Endothelial cell (in vitro differentiated cells): ENCODE data around the gene VSTM4. TPM values are rescaled to one million over a fixed set of nuclear protein-coding genes. Genes with fewer than 3 reads are reported as not detected.

Experiments
- DNase-seq: peaks from one replicate; pipeline ENCODE4 v3.0.0; 2021; ENCODE audit warnings: low spot score
- H3K27ac Mint-ChIP-seq: one replicate; pipeline ENCODE4 v1.8.0; 2021; ENCODE audit warnings: mixed read lengths, inconsistent platforms; ENCODE audit not compliant: unreplicated experiment
- H3K27me3 Mint-ChIP-seq: one replicate; pipeline ENCODE4 v1.8.0; 2021; ENCODE audit warnings: mild to moderate bottlenecking, moderate library complexity, mixed read lengths, inconsistent platforms; ENCODE audit not compliant: unreplicated experiment
- H3K36me3 Mint-ChIP-seq: one replicate; pipeline ENCODE4 v1.8.0; 2021; ENCODE audit warnings: mild to moderate bottlenecking, low read depth, mixed read lengths, inconsistent platforms; ENCODE audit not compliant: unreplicated experiment
- H3K4me1 Mint-ChIP-seq: one replicate; pipeline ENCODE4 v1.8.0; 2021; ENCODE audit warnings: mild to moderate bottlenecking, mixed read lengths, inconsistent platforms; ENCODE audit not compliant: unreplicated experiment
- H3K4me3 Mint-ChIP-seq: one replicate; pipeline ENCODE4 v1.8.0; 2021; ENCODE audit warnings: mild to moderate bottlenecking, mixed read lengths, inconsistent platforms; ENCODE audit not compliant: unreplicated experiment
- H3K9me3 Mint-ChIP-seq: one replicate; pipeline ENCODE4 v1.8.0; 2021; ENCODE audit warnings: mixed read lengths, inconsistent platforms; ENCODE audit not compliant: unreplicated experiment
- CTCF ChIP-seq: fragments of 200-600 bp; sonication (generic); IDR thresholded peaks from one replicate; pipeline ENCODE4 v1.5.0; 2021; ENCODE audit warnings: antibody characterized with exemption; ENCODE audit not compliant: unreplicated experiment
- total RNA-seq: library from RNA; stranded (reverse); fragmentation: NEBNext Ultra II Directional; extraction: Animal tissue kit (Norgen Biotek cat#: 25700); gene quantifications from one replicate; pipeline ENCODE4 v1.2.1, GENCODE V29; 2021; ENCODE audit not compliant: unreplicated experiment

Gene VSTM4
- total RNA-seq, 1 donor from 2014 or later: 0.38 TPM

- H3K27me3 Mint-ChIP-seq: peaks cover 5% of the 10 kb centered on the region
- no peaks in the 10 kb centered on the region for H3K9me3 Mint-ChIP-seq
- no peaks in the 10 kb centered on the region for H3K36me3 Mint-ChIP-seq
- no peak for TF ChIP-seq CTCF
- DNase-seq: no peak
- peaks cover 9% of the 10 kb centered on the region for H3K4me1 Mint-ChIP-seq
- H3K27ac Mint-ChIP-seq: no peak overlapping the region
- H3K4me3 Mint-ChIP-seq: no peak overlapping the region
Measured at GRCh38 chr10:48985621-48986158, 129.6 kb downstream of the VSTM4 start.

GRCh38 chr10:48983648-48984351 is 131.5 kb downstream of the VSTM4 start:
- no peak for TF ChIP-seq CTCF
- no peak overlapping the region for H3K4me3 Mint-ChIP-seq
- H3K27ac Mint-ChIP-seq: no peak overlapping the region
- H3K4me1 Mint-ChIP-seq: peaks cover 9% of the 10 kb centered on the region
- peaks cover 5% of the 10 kb centered on the region for H3K27me3 Mint-ChIP-seq
- no peaks in the 10 kb centered on the region for H3K9me3 Mint-ChIP-seq
- no peak for DNase-seq
- no peaks in the 10 kb centered on the region for H3K36me3 Mint-ChIP-seq

GRCh38 chr10:48982584-48982983 is 132.7 kb downstream of the VSTM4 start:
- Mint-ChIP-seq H3K9me3 (no peaks in the 10 kb centered on the region), H3K36me3 (no peaks in the 10 kb centered on the region), H3K4me1 (peaks cover 7% of the 10 kb centered on the region), H3K4me3 (no peak overlapping the region), H3K27ac (no peak overlapping the region), H3K27me3 (peaks cover 5% of the 10 kb centered on the region)
- TF ChIP-seq CTCF: no peak
- no peak for DNase-seq

GRCh38 chr10:48981310-48981907 is 133.9 kb downstream of the VSTM4 start:
- no peaks in the 10 kb centered on the region for H3K9me3 Mint-ChIP-seq
- H3K27ac Mint-ChIP-seq: no peak overlapping the region
- H3K36me3 Mint-ChIP-seq: no peaks in the 10 kb centered on the region
- peak; percentile 83 for TF ChIP-seq CTCF
- H3K4me1 Mint-ChIP-seq: peaks cover 6% of the 10 kb centered on the region
- DNase-seq: peak; percentile 82
- H3K27me3 Mint-ChIP-seq: peaks cover 5% of the 10 kb centered on the region
- no peak overlapping the region for H3K4me3 Mint-ChIP-seq

- Mint-ChIP-seq H3K4me3 (no peak overlapping the region), H3K36me3 (no peaks in the 10 kb centered on the region), H3K4me1 (peaks cover 6% of the 10 kb centered on the region), H3K27me3 (peaks cover 10% of the 10 kb centered on the region), H3K9me3 (no peaks in the 10 kb centered on the region), H3K27ac (no peak overlapping the region)
- no peak for TF ChIP-seq CTCF
- no peak for DNase-seq
Measured at GRCh38 chr10:48978318-48978717, 137.0 kb downstream of the VSTM4 start.
